K562 (cell line): ENCODE data around the gene ZNF74. TPM values are rescaled to one million over a fixed set of nuclear protein-coding genes. Genes with fewer than 3 reads are reported as not detected.

Experiments
- ARID1B ChIP-seq: fragments of 450-650 bp; IDR thresholded peaks from 2 replicates; pipeline ENCODE4 v1.6.1; 2016; ENCODE audit warnings: antibody characterized with exemption, mild to moderate bottlenecking, inconsistent platforms
- ASH1L ChIP-seq: fragments of 450-650 bp; IDR thresholded peaks from 2 replicates; pipeline ENCODE4 v1.6.1; 2018; ENCODE audit warnings: borderline replicate concordance, mild to moderate bottlenecking, low read depth; ENCODE audit not compliant: partially characterized antibody
- DNMT1 ChIP-seq: fragments of 450-650 bp; IDR thresholded peaks from 2 replicates; pipeline ENCODE4 v1.6.1; 2016; ENCODE audit warnings: antibody characterized with exemption, mild to moderate bottlenecking
- HEY1 ChIP-seq: fragments of 250-450 bp; sonication (Bioruptor Pico); IDR thresholded peaks from 2 replicates; pipeline ENCODE4 v1.5.0; 2020; ENCODE audit warnings: mild to moderate bottlenecking, moderate library complexity, borderline replicate concordance
- HIVEP1 ChIP-seq: fragments of 250-450 bp; sonication (Bioruptor Pico); IDR thresholded peaks from 2 replicates; pipeline ENCODE4 v1.4.0; 2020; ENCODE audit warnings: mild to moderate bottlenecking
- MEF2D ChIP-seq: conservative IDR thresholded peaks from 2 replicates; pipeline ENCODE4 v1.6.1; 2016; ENCODE audit warnings: low read depth, missing genetic modification characterization, missing compliant biosample characterization
- NCOA4 ChIP-seq: fragments of 450-650 bp; IDR thresholded peaks from 2 replicates; pipeline ENCODE4 v1.6.1; 2018; ENCODE audit warnings: mild to moderate bottlenecking; ENCODE audit not compliant: partially characterized antibody
- POLR2AphosphoS5 ChIP-seq: IDR thresholded peaks from 2 replicates; pipeline ENCODE4 v1.6.1; 2011; ENCODE audit warnings: mild to moderate bottlenecking, low read depth, low read length, moderate library complexity; ENCODE audit not compliant: control insufficient read depth, insufficient read depth
- SMAD4 ChIP-seq: fragments of 250-450 bp; sonication (Bioruptor Pico); conservative IDR thresholded peaks from 2 replicates; pipeline ENCODE4 v1.8.0; 2021; ENCODE audit warnings: inconsistent platforms, mild to moderate bottlenecking, moderate library complexity
- TRIM24 ChIP-seq, 2 experiments: fragments of 450-650 bp; IDR thresholded peaks; 2 replicates each; pipeline ENCODE4 v1.6.1; 2016
- ZFX ChIP-seq: sonication (generic); formaldehyde crosslinking; IDR thresholded peaks from 2 replicates; pipeline ENCODE4 v1.8.0; 2022; ENCODE audit warnings: mild to moderate bottlenecking, missing genetic modification reagents, moderate library complexity
- ZNF384 ChIP-seq: IDR thresholded peaks from 2 replicates; pipeline ENCODE4 v1.6.1; 2012; ENCODE audit warnings: low read depth, low read length, improper control_type of control experiment
- ZNF77 ChIP-seq: fragments of 250-450 bp; sonication (Bioruptor Pico); IDR thresholded peaks from 2 replicates; pipeline ENCODE4 v1.5.0; 2020
- polyA plus RNA-seq, 8 experiments: library from polyadenylated mRNA; depleted of rRNA in 4 of 8; stranded (reverse) in 5 of 8; unstranded in 3 of 8; fragments of >200 nt; fragmentation: Nextera tagmentation in 2 of 8; fragmentation: Illumina TruSeq in 1 of 8; extraction: Ambion mirVana in 2 of 8; extraction: Trizol in 1 of 8; gene quantifications; 2 replicates each; pipeline versions ENCODE4 v1.2.1 to v1.2.3, GENCODE V29; 2011 to 2014; ENCODE audit warnings: inconsistent platforms in 1 of 8, missing spikeins in 1 of 8
- total RNA-seq, 7 experiments: library from RNA; depleted of rRNA in 6 of 7; stranded (reverse); fragments of >200 nt in 6 of 7; fragmentation: Illumina TruSeq in 2 of 7; extraction: Trizol in 2 of 7; gene quantifications; 2 replicates each; pipeline versions ENCODE4 v1.2.1 to v1.2.3, GENCODE V29; 2011 to 2021; ENCODE audit warnings: low replicate concordance in 1 of 7
- TF ChIP-seq, protein P1 (sequence below), 3 experiments: IDR thresholded peaks in 2 of 3; conservative IDR thresholded peaks in 1 of 3; 2 replicates each; pipeline ENCODE4 v1.5.1; 2011 to 2012; ENCODE audit warnings: low read length in 3 of 3, mild to moderate bottlenecking in 3 of 3, control low read depth in 2 of 3, improper control_type of control experiment in 1 of 3, inconsistent platforms in 1 of 3, low read depth in 1 of 3, mixed read lengths in 1 of 3, moderate library complexity in 1 of 3; ENCODE audit not compliant: insufficient read depth in 2 of 3
- TF ChIP-seq, protein P2 (sequence below): fragments of 250-450 bp; sonication (Bioruptor Pico); IDR thresholded peaks from 2 replicates; pipeline ENCODE4 v1.8.0; 2022; ENCODE audit warnings: inconsistent platforms, mild to moderate bottlenecking, moderate library complexity, borderline replicate concordance
- TF ChIP-seq, protein P3 (sequence below): sonication (generic); formaldehyde crosslinking; IDR thresholded peaks from 2 replicates; pipeline ENCODE4 v1.8.1; 2023; ENCODE audit warnings: mild to moderate bottlenecking, missing genetic modification reagents

Gene ZNF74
- total and polyA plus RNA-seq, 9 of the 15 experiments (the other 6 are each of a cell fraction or from before 2014, with no cell fraction given) = 2.4 to 53.5 (median 31.5) TPM

DNA sequence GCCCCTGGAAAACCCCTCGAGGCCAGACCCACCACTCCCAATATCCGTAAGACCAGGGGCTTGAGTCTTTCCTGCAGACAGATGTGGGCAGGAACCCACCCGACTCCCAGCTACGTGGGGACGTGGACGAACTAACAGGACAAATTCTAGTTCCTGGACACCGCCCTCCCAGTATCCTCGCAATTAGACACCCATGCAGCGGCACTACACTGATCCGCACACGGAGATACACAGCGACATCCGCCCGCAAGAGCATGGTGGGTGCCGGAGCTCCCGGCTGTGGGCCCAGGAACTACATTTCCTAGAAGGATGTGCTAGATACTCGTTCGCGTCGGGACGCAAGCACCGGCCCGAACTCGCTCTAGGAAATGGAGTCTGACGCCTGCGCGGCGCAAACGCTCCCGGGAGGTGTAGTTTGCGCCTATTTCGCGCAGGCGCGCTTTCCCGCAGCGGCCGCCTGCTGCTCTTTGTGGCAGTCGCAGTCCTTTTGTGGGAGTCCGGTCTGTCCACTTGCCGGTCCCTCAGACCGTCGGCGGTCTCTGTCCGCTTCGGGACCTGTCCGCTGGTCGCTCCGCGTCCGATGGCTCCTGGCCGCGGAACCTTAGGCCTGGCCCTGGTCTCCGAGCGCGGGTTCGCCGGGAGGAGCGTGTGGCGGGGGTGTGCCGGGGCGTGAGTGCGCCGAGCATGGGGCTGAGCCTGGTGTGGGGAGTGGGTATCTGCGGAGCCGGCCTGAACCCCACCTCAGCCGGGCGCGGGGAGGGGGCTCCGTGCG, at the start of gene ZNF74 (continued):
- TF ChIP-seq HEY1 (CRISPR knock-in tag) = no peak
- TF ChIP-seq, protein P1, sequence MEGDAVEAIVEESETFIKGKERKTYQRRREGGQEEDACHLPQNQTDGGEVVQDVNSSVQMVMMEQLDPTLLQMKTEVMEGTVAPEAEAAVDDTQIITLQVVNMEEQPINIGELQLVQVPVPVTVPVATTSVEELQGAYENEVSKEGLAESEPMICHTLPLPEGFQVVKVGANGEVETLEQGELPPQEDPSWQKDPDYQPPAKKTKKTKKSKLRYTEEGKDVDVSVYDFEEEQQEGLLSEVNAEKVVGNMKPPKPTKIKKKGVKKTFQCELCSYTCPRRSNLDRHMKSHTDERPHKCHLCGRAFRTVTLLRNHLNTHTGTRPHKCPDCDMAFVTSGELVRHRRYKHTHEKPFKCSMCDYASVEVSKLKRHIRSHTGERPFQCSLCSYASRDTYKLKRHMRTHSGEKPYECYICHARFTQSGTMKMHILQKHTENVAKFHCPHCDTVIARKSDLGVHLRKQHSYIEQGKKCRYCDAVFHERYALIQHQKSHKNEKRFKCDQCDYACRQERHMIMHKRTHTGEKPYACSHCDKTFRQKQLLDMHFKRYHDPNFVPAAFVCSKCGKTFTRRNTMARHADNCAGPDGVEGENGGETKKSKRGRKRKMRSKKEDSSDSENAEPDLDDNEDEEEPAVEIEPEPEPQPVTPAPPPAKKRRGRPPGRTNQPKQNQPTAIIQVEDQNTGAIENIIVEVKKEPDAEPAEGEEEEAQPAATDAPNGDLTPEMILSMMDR (IDR thresholded peaks at IDR 0.05 in 2 of 3, conservative IDR thresholded peaks at IDR 0.05 in 1 of 3; ENCODE audit: insufficient read depth in 2 of 3, low read depth in 1 of 3, low read length in 3 of 3) = peak in 2 of 3 experiments; percentile 29 to 44; a peak in 4 of 6 replicates
- TF ChIP-seq, protein P2, sequence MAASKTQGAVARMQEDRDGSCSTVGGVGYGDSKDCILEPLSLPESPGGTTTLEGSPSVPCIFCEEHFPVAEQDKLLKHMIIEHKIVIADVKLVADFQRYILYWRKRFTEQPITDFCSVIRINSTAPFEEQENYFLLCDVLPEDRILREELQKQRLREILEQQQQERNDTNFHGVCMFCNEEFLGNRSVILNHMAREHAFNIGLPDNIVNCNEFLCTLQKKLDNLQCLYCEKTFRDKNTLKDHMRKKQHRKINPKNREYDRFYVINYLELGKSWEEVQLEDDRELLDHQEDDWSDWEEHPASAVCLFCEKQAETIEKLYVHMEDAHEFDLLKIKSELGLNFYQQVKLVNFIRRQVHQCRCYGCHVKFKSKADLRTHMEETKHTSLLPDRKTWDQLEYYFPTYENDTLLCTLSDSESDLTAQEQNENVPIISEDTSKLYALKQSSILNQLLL (CRISPR knock-in tag) = no peak
- no peak for TF ChIP-seq TRIM24 (IDR thresholded peaks at IDR 0.05)
- TF ChIP-seq SMAD4 (CRISPR knock-in tag) = peak; percentile 73
- no peak for TF ChIP-seq ASH1L
- TF ChIP-seq HIVEP1 = peak; percentile 4; the same call in 1 of the 2 replicates
- TF ChIP-seq, protein P3, sequence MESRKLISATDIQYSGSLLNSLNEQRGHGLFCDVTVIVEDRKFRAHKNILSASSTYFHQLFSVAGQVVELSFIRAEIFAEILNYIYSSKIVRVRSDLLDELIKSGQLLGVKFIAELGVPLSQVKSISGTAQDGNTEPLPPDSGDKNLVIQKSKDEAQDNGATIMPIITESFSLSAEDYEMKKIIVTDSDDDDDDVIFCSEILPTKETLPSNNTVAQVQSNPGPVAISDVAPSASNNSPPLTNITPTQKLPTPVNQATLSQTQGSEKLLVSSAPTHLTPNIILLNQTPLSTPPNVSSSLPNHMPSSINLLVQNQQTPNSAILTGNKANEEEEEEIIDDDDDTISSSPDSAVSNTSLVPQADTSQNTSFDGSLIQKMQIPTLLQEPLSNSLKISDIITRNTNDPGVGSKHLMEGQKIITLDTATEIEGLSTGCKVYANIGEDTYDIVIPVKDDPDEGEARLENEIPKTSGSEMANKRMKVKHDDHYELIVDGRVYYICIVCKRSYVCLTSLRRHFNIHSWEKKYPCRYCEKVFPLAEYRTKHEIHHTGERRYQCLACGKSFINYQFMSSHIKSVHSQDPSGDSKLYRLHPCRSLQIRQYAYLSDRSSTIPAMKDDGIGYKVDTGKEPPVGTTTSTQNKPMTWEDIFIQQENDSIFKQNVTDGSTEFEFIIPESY (CRISPR knock-in tag) = no peak
- TF ChIP-seq POLR2AphosphoS5 = peak; percentile 92; the same call in 1 of the 2 replicates
- peak; percentile 89; the same call in 1 of the 2 replicates for TF ChIP-seq ZNF77 (CRISPR knock-in tag)
- no peak for TF ChIP-seq NCOA4
- TF ChIP-seq DNMT1 = no peak
- TF ChIP-seq ZFX (CRISPR knock-in tag) = no peak
- TF ChIP-seq MEF2D (tag) = 0 out of 2 replicates have a peak, but pooled peaks have one; percentile 36
- TF ChIP-seq ZNF384 = peak; percentile 69
- no peak for TF ChIP-seq ARID1B
